Neural cell (in vitro differentiated cells): Measurements from ENCODE around the gene HS6ST2. TPM values are rescaled to one million over a fixed set of nuclear protein-coding genes. Genes with fewer than 3 reads are reported as not detected.

Source experiments
- H2AFZ ChIP-seq: fragments of 200-600, 300-800 bp; sonication (generic), shearing (Covaris generic); 2 replicates; pipeline ENCODE4 v1.6.0; 2014; ENCODE audit warnings: low read depth, mild to moderate bottlenecking, antibody characterized with exemption, low read length, moderate library complexity
- H3F3A ChIP-seq: fragments of 200-600 bp; shearing (Covaris generic); 2 replicates; pipeline ENCODE4 v1.6.1; 2016; ENCODE audit warnings: mild to moderate bottlenecking, moderate library complexity, mixed read lengths, antibody characterized with exemption, low read length; ENCODE audit not compliant: insufficient read depth, poor library complexity, severe bottlenecking
- H3K27ac ChIP-seq: fragments of 200-600, 300-800 bp; sonication (generic), shearing (Covaris generic); 2 replicates; pipeline ENCODE4 v1.5.1; 2014; ENCODE audit warnings: mild to moderate bottlenecking, low read length, moderate library complexity
- H3K27me3 ChIP-seq: fragments of 300-800, 200-600 bp; sonication (generic), shearing (Covaris generic); 2 replicates; pipeline ENCODE4 v1.6.0; 2014; ENCODE audit warnings: mild to moderate bottlenecking, low read depth, low read length, moderate library complexity; ENCODE audit not compliant: insufficient read depth
- H3K36me3 ChIP-seq: fragments of 300-800, 200-600 bp; sonication (generic), shearing (Covaris generic); 2 replicates; pipeline ENCODE4 v1.5.1; 2014; ENCODE audit warnings: mild to moderate bottlenecking, antibody characterized with exemption, low read length, moderate library complexity; ENCODE audit not compliant: insufficient read depth
- H3K4me2 ChIP-seq: fragments of 300-800, 200-600 bp; sonication (generic), shearing (Covaris generic); 2 replicates; pipeline ENCODE4 v1.6.0; 2014; ENCODE audit warnings: mild to moderate bottlenecking, low read length
- H3K4me3 ChIP-seq: fragments of 300-800, 200-600 bp; sonication (generic), shearing (Covaris generic); 2 replicates; pipeline ENCODE4 v1.5.1; 2014; ENCODE audit warnings: mild to moderate bottlenecking, low read length, moderate library complexity
- H3K79me2 ChIP-seq: fragments of 200-600 bp; shearing (Covaris generic); replicated peaks from 2 replicates; pipeline ENCODE4 v1.6.0; 2014; ENCODE audit warnings: mild to moderate bottlenecking, low read length, moderate library complexity; ENCODE audit not compliant: insufficient read depth
- H3K9ac ChIP-seq: fragments of 300-800, 200-600 bp; sonication (generic), shearing (Covaris generic); 2 replicates; pipeline ENCODE4 v1.6.1; 2016; ENCODE audit warnings: mild to moderate bottlenecking, low read length, mixed read lengths
- H3K9me2 ChIP-seq: fragments of 200-600 bp; shearing (Covaris generic); 2 replicates; pipeline ENCODE4 v1.6.1; 2016; ENCODE audit warnings: mild to moderate bottlenecking, low read length, mixed read lengths; ENCODE audit not compliant: insufficient read depth
- H3K9me3 ChIP-seq: fragments of 200-600, 300-800 bp; sonication (generic), shearing (Covaris generic); 2 replicates; pipeline ENCODE4 v1.6.1; 2016; ENCODE audit warnings: mild to moderate bottlenecking, mixed run types, low read length, moderate library complexity, mixed read lengths
- H4K20me1 ChIP-seq: fragments of 200-600 bp; shearing (Covaris generic); 2 replicates; pipeline ENCODE4 v1.6.1; 2016; ENCODE audit warnings: mild to moderate bottlenecking, mixed run types; ENCODE audit not compliant: insufficient read depth
- CTCF ChIP-seq: fragments of 450-650 bp; IDR thresholded peaks from 2 replicates; pipeline ENCODE4 v1.5.1; 2014; ENCODE audit warnings: antibody characterized with exemption, mild to moderate bottlenecking, moderate library complexity; ENCODE audit not compliant: poor library complexity, severe bottlenecking
- EP300 ChIP-seq: fragments of 450-650 bp; conservative IDR thresholded peaks from 2 replicates; pipeline ENCODE4 v1.6.1; 2014; ENCODE audit warnings: antibody characterized with exemption, mild to moderate bottlenecking, moderate library complexity; ENCODE audit not compliant: poor library complexity, severe bottlenecking
- EZH2 ChIP-seq: fragments of 200-600, 300-800 bp; shearing (Covaris generic), sonication (generic); IDR thresholded peaks from 2 replicates; pipeline ENCODE4 v1.6.1; 2014; ENCODE audit warnings: antibody characterized with exemption, low read length, borderline replicate concordance, mild to moderate bottlenecking; ENCODE audit not compliant: insufficient read depth, poor library complexity, severe bottlenecking
- MXI1 ChIP-seq: fragments of 450-650 bp; conservative IDR thresholded peaks from 2 replicates; pipeline ENCODE4 v1.6.1; 2014; ENCODE audit warnings: antibody characterized with exemption, mild to moderate bottlenecking; ENCODE audit not compliant: poor library complexity, severe bottlenecking
- RAD21 ChIP-seq: fragments of 450-650 bp; conservative IDR thresholded peaks from 2 replicates; pipeline ENCODE4 v1.6.1; 2014; ENCODE audit warnings: antibody characterized with exemption, mild to moderate bottlenecking, moderate library complexity
- REST ChIP-seq: IDR thresholded peaks from 2 replicates; pipeline ENCODE4 v1.6.1; 2012; ENCODE audit warnings: borderline replicate concordance
- SMC3 ChIP-seq: fragments of 450-650 bp; conservative IDR thresholded peaks from 2 replicates; pipeline ENCODE4 v1.6.1; 2014; ENCODE audit warnings: antibody characterized with exemption, mild to moderate bottlenecking, moderate library complexity; ENCODE audit not compliant: poor library complexity
- TAF1 ChIP-seq: IDR thresholded peaks from 2 replicates; pipeline ENCODE4 v1.6.1; 2012; ENCODE audit warnings: low read depth
- polyA plus RNA-seq: library from polyadenylated mRNA; depleted of rRNA; stranded (reverse); fragments of >200 nt; gene quantifications from 2 replicates; pipeline ENCODE4 v1.2.3, GENCODE V29; 2014

HS6ST2 gene
- polyA plus RNA-seq, 1 donor from 2014 or later: 43.0 TPM

- H3F3A ChIP-seq: no peaks in the 10 kb centered on the region
- no peak overlapping the region for H3K9ac ChIP-seq
- H3K27me3 ChIP-seq: no peaks in the 10 kb centered on the region
- no peaks in the 10 kb centered on the region for H3K36me3 ChIP-seq
- no peaks in the 10 kb centered on the region for H4K20me1 ChIP-seq
- H3K4me2 ChIP-seq: no peak overlapping the region
- H3K9me2 ChIP-seq: no peaks in the 10 kb centered on the region
- H3K9me3 ChIP-seq: no peaks in the 10 kb centered on the region
- H3K4me3 ChIP-seq: no peak overlapping the region
- H3K79me2 ChIP-seq: no peaks in the 10 kb centered on the region
- H2AFZ ChIP-seq: no peak overlapping the region
- no peak for TF ChIP-seq SMC3
- no peak for TF ChIP-seq TAF1
- no peak for TF ChIP-seq CTCF
- TF ChIP-seq EP300: no peak
- no peak for TF ChIP-seq RAD21
- no peak for TF ChIP-seq MXI1
- TF ChIP-seq EZH2: no peak
- H3K27ac ChIP-seq: no peak overlapping the region
Measured at GRCh38 chrX:132815643-132816042, 142.8 kb downstream of the HS6ST2 start.

- no peaks in the 10 kb centered on the region for H4K20me1 ChIP-seq
- H3F3A ChIP-seq: no peaks in the 10 kb centered on the region
- no peaks in the 10 kb centered on the region for H3K36me3 ChIP-seq
- no peak overlapping the region for H3K4me3 ChIP-seq
- H3K79me2 ChIP-seq: no peaks in the 10 kb centered on the region
- H3K27me3 ChIP-seq: no peaks in the 10 kb centered on the region
- H3K27ac ChIP-seq: no peak overlapping the region
- TF ChIP-seq TAF1 (no peak), CTCF (no peak), REST (no peak), EP300 (no peak)
- H3K9ac ChIP-seq: no peak overlapping the region
- H3K9me2 ChIP-seq: no peaks in the 10 kb centered on the region
- H2AFZ ChIP-seq: no peak overlapping the region
- no peaks in the 10 kb centered on the region for H3K9me3 ChIP-seq
- H3K4me2 ChIP-seq: no peak overlapping the region
Measured at GRCh38 chrX:132810964-132811712, 147.3 kb downstream of the HS6ST2 start.
